Measurements from ENCODE around the gene CATSPERE. TPM values are rescaled to one million over a fixed set of nuclear protein-coding genes. Genes with fewer than 3 reads are reported as not detected.

CATSPERE gene
- total RNA-seq, 2 donors from 2014 or later = 0.22 to 0.27 TPM

DNA sequence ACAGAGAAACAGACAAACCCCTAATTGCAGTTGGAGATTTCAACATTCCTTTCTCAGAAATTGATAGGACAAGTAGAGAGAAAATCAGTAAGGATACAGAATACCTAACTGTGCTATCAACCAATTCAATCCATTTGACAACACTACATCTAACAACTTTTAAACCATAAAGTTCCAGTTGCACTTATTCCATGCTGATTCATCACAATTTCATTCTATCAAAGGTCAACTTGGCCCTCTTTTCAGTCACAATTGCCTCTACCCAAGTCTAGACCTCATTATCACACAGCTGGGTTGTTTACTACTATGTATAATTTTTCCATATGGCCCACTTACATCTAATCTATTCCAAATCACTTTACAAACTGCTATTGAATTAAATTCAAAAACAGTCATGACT, 172.1 kb downstream of the CATSPERE start:
- intact Hi-C loops (cut with DNase I) = no loop called here
- DNase-seq = no peak

DNA sequence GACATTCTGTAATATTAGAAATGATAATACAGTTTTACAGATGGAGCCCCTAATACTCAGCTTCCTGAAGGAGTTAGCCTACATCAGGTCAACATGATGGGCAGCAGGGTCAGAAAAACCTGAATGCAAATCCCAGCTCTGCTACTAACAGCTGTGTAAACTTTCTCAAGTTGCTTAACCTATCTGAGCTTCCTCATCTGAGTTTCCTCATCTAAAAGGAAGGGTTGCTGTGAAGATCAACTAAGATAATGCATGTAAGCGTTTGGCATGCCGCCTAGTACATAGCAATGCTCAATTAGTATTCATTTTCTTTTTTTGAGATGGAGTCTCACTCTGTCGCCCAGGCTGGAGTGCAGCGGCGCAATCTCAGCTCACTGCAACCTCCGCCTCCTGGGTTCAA, 173.5 kb downstream of the CATSPERE start:
- Histone ChIP-seq H3K27me3 (no peaks in the 10 kb centered on the region), H3K4me1 (no peaks in the 10 kb centered on the region), H3K27ac (no peak overlapping the region), H3K9ac (ENCODE audit: low read depth in 2 of 2, low read length in 2 of 2) (no peak overlapping the region), H3K4me3 (no peak overlapping the region), H3K36me3 (no peaks in the 10 kb centered on the region), H3K9me3 (no peaks in the 10 kb centered on the region)
- TF ChIP-seq, protein P1, sequence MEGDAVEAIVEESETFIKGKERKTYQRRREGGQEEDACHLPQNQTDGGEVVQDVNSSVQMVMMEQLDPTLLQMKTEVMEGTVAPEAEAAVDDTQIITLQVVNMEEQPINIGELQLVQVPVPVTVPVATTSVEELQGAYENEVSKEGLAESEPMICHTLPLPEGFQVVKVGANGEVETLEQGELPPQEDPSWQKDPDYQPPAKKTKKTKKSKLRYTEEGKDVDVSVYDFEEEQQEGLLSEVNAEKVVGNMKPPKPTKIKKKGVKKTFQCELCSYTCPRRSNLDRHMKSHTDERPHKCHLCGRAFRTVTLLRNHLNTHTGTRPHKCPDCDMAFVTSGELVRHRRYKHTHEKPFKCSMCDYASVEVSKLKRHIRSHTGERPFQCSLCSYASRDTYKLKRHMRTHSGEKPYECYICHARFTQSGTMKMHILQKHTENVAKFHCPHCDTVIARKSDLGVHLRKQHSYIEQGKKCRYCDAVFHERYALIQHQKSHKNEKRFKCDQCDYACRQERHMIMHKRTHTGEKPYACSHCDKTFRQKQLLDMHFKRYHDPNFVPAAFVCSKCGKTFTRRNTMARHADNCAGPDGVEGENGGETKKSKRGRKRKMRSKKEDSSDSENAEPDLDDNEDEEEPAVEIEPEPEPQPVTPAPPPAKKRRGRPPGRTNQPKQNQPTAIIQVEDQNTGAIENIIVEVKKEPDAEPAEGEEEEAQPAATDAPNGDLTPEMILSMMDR (IDR thresholded peaks at IDR 0.05) = no peak
- no peak for DNase-seq
- intact Hi-C loops (cut with DNase I) = no loop called here

More for the DNA sequence above, 172.1 kb downstream of the CATSPERE start:
- Histone ChIP-seq H3K27me3 (no peaks in the 10 kb centered on the region), H3K4me3 (no peak overlapping the region), H3K9me3 (no peaks in the 10 kb centered on the region), H3K27ac (no peak overlapping the region), H3K9ac (ENCODE audit: low read depth in 2 of 2, low read length in 2 of 2) (no peak overlapping the region), H3K36me3 (no peaks in the 10 kb centered on the region), H3K4me1 (no peaks in the 10 kb centered on the region)
- TF ChIP-seq, protein P1 (IDR thresholded peaks at IDR 0.05) = no peak

DNA sequence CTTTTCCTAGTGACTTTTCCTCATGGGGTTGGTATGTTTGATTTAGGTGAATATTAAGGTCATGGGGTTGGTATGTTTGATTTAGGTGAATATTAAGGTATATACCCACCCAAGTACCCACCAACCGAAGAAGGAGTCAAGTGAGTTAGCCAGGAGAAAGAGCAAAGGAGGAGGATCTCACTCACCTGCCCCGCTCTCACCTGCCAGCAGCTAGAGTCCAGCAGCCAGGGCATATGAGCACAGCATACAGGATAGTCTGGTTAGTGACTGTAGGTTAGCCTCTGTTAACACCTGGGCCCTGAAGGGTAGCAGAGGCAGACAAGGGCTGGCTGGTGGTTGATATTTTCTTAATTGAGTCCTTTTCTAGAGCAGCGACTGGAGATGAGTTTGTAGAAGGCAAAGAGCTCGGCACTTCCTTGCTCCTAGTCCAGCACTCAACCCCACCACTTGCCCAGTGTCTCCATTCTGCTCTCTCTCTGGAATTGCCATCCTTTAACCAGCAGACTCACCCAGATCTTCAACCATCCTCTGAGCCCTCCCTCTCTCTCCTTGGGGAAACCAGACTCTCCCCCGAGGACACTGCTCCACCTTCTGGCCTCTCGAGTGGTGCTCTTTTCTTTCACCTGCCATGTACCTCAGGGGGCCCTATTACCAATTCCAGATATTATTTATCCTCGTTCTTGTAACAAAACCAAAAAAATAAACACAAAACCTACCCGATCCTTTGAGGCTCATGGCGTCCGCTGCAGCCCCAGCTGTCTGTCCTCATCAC, 175.6 kb downstream of the CATSPERE start:
- no peaks in the 10 kb centered on the region for H3K27me3 ChIP-seq
- no peaks in the 10 kb centered on the region for H3K9me3 ChIP-seq
- DNase-seq = no peak
- no peak overlapping the region for H3K27ac ChIP-seq
- TF ChIP-seq, protein P1 (IDR thresholded peaks at IDR 0.05) = no peak
- intact Hi-C loops (cut with DNase I) = no loop called here
- H3K36me3 ChIP-seq = no peaks in the 10 kb centered on the region
- H3K4me3 ChIP-seq = no peak overlapping the region
- H3K9ac ChIP-seq (ENCODE audit: low read depth in 2 of 2, low read length in 2 of 2) = no peak overlapping the region
- H3K4me1 ChIP-seq = no peaks in the 10 kb centered on the region

DNA sequence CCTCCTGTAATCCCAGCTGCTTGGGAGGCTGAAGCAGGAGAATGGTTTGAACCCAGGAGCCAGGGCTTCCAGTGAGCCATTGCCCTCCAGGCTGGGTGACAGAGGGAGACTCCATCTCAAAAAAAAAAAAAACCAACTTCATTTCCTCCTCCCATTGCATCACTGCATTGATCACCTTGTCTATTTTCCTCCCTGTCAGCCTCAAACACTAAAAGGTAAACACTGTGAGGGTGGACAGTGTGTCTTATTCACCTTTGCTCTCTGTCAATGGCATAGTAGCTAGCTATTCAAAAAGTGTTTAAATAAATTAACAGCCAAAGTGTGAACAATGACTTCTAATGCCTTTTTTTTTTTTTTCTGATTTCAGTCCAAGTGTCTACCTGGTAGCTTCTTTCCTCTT, 178.5 kb downstream of the CATSPERE start:
- no peak overlapping the region for H3K4me3 ChIP-seq
- no peak overlapping the region for H3K9ac ChIP-seq (ENCODE audit: low read depth in 2 of 2, low read length in 2 of 2)
- H3K9me3 ChIP-seq = no peaks in the 10 kb centered on the region
- DNase-seq = no peak
- TF ChIP-seq, protein P1 (IDR thresholded peaks at IDR 0.05) = no peak
- no peaks in the 10 kb centered on the region for H3K4me1 ChIP-seq
- no peak overlapping the region for H3K27ac ChIP-seq
- intact Hi-C loops (cut with DNase I) = no loop called here
- H3K36me3 ChIP-seq = no peaks in the 10 kb centered on the region
- H3K27me3 ChIP-seq = no peaks in the 10 kb centered on the region

DNA sequence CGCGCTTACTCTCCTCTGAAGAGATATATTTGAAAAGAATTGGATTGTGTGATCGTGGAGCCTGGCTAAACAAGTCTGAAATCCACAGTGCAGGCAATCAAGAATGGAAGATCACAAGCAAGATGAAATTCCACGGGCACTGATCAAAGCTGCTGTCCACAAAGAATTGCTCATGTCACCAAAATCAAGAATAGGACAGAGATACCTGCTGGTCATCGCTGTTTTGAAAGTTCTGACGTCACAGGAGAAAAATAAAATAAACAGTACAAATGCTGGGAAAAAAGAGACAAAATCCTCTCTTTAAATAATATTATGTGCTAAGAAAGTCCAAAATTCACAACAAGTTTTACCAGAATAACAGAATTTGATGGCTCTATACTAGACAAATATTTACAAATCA, 179.8 kb downstream of the CATSPERE start:
- TF ChIP-seq, protein P1 (IDR thresholded peaks at IDR 0.05) = no peak
- H3K27ac ChIP-seq = no peak overlapping the region
- intact Hi-C loops (cut with DNase I) = no loop called here
- H3K4me3 ChIP-seq = no peak overlapping the region
- no peaks in the 10 kb centered on the region for H3K27me3 ChIP-seq
- H3K9ac ChIP-seq (ENCODE audit: low read depth in 2 of 2, low read length in 2 of 2) = no peak overlapping the region
- no peaks in the 10 kb centered on the region for H3K4me1 ChIP-seq
- no peaks in the 10 kb centered on the region for H3K36me3 ChIP-seq
- DNase-seq = no peak
- H3K9me3 ChIP-seq = no peaks in the 10 kb centered on the region

Measured in colonic mucosa (tissue), 4 donors.